Suprapubic skin (tissue), 4 donors: ENCODE results near the gene NTM. TPM values are rescaled to one million over a fixed set of nuclear protein-coding genes. Genes with fewer than 3 reads are reported as not detected.

Experiments
- DNase-seq, 2 donors: peaks; one replicate each; pipeline ENCODE4 v3.0.0-alpha.2; 2019; ENCODE audit warnings: low spot score in 2 of 2
- H3K27ac ChIP-seq: fragments of 200-600 bp; sonication (generic); one replicate; pipeline ENCODE4 v1.5.1; 2019
- H3K27me3 ChIP-seq: fragments of 200-600 bp; sonication (generic); one replicate; pipeline ENCODE4 v1.5.1; 2019
- H3K36me3 ChIP-seq: fragments of 200-600 bp; sonication (generic); one replicate; pipeline ENCODE4 v1.5.1; 2019
- H3K4me1 ChIP-seq: fragments of 200-600 bp; sonication (generic); one replicate; pipeline ENCODE4 v1.5.1; 2019
- H3K4me3 ChIP-seq: fragments of 200-600 bp; sonication (generic); one replicate; pipeline ENCODE4 v1.5.1; 2019; ENCODE audit warnings: mild to moderate bottlenecking
- H3K9me3 ChIP-seq: fragments of 200-600 bp; sonication (generic); one replicate; pipeline ENCODE4 v1.5.1; 2019
- EP300 ChIP-seq: sonication (generic); formaldehyde crosslinking; IDR thresholded peaks from one replicate; pipeline ENCODE4 v1.6.1; 2017; ENCODE audit warnings: antibody characterized with exemption
- POLR2A ChIP-seq, 2 donors: fragments of 450-650 bp; IDR thresholded peaks; one replicate each; pipeline ENCODE4 v1.6.1; 2017; ENCODE audit warnings: antibody characterized with exemption in 2 of 2, mild to moderate bottlenecking in 2 of 2, moderate library complexity in 2 of 2
- POLR2AphosphoS5 ChIP-seq, 3 donors: sonication (generic); formaldehyde crosslinking; IDR thresholded peaks; one replicate each; pipeline ENCODE4 v1.6.1; 2017; ENCODE audit warnings: antibody characterized with exemption in 3 of 3
- WGBS: methylation state at CpG from one replicate; pipeline ENCODE4 v1.1.5; 2018; 5-methylcytosine and 5-hydroxymethylcytosine counted together
- total RNA-seq, 4 donors: library from RNA; depleted of rRNA; stranded (reverse); fragments of >200 nt; gene quantifications; one replicate each; pipeline ENCODE4 v1.1.0, GENCODE V29; 2016
- TF ChIP-seq, protein P1 (sequence below), 2 donors: fragments of 200-600 bp in 1 of 2; fragments of 450-650 bp in 1 of 2; sonication (generic) in 1 of 2; IDR thresholded peaks; one replicate each; pipeline ENCODE4 v1.5.1; 2016 to 2019; ENCODE audit warnings: antibody characterized with exemption in 2 of 2, mild to moderate bottlenecking in 1 of 2, moderate library complexity in 1 of 2

NTM gene
- total RNA-seq, 4 donors from 2014 or later = 0.19 to 19.1 (median 2.1) TPM

DNA sequence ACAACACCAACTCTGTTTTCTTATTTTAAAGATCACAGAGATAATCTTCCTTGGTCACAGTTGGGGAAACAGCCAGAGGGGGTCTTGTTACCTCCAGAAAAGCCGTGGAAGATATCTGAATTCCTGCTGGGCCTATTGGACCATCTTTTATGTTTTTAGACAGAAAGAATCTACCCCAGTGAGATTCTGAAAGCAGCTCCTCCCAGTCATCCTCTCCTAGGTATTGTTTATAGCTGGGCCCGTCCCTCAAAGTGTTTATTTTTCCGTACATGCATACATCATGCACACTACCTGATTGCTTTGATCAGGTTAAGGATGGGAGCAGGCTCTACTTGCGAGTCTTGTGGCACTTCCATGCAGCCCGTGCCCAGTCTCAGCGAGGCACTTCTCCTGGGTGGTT lies 742.4 kb downstream of the NTM start:
- 75% methylated on average over 6 of the region's 6 CpGs for WGBS
- Histone ChIP-seq H3K36me3 (no peaks in the 10 kb centered on the region), H3K27me3 (no peaks in the 10 kb centered on the region), H3K4me1 (peaks cover 5% of the 10 kb centered on the region), H3K4me3 (no peak overlapping the region), H3K9me3 (no peaks in the 10 kb centered on the region), H3K27ac (no peak overlapping the region)
- DNase-seq = no peak
- TF ChIP-seq EP300 (no peak), POLR2A (IDR thresholded peaks at IDR 0.05) (no peak), POLR2AphosphoS5 (IDR thresholded peaks at IDR 0.05) (no peak)
- TF ChIP-seq, protein P1, sequence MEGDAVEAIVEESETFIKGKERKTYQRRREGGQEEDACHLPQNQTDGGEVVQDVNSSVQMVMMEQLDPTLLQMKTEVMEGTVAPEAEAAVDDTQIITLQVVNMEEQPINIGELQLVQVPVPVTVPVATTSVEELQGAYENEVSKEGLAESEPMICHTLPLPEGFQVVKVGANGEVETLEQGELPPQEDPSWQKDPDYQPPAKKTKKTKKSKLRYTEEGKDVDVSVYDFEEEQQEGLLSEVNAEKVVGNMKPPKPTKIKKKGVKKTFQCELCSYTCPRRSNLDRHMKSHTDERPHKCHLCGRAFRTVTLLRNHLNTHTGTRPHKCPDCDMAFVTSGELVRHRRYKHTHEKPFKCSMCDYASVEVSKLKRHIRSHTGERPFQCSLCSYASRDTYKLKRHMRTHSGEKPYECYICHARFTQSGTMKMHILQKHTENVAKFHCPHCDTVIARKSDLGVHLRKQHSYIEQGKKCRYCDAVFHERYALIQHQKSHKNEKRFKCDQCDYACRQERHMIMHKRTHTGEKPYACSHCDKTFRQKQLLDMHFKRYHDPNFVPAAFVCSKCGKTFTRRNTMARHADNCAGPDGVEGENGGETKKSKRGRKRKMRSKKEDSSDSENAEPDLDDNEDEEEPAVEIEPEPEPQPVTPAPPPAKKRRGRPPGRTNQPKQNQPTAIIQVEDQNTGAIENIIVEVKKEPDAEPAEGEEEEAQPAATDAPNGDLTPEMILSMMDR (IDR thresholded peaks at IDR 0.05) = no peak

DNA sequence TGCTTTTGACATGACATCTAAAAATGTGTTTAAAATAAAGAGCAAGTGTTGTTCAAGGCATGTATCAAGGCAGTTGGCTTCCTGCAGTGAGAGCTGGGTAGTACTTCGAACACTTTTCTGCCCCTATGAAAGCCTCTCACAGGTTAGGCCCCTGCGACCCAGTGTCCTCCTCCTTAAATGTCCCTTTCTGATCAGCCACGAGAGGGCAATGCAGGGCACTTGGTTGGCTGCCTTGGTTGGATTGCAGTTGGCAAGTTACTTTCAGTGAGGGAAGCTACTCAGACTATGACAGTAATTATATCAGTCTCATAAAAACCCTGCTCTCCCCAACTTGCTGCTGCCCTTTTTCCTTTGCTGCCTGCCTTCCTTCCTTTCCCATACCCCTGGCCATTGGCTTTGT lies 743.8 kb downstream of the NTM start:
- DNase-seq = no peak
- Histone ChIP-seq H3K27me3 (no peaks in the 10 kb centered on the region), H3K36me3 (no peaks in the 10 kb centered on the region), H3K4me1 (peaks cover 5% of the 10 kb centered on the region), H3K4me3 (no peak overlapping the region), H3K27ac (no peak overlapping the region), H3K9me3 (no peaks in the 10 kb centered on the region)
- no peak for TF ChIP-seq EP300
- TF ChIP-seq, protein P1 (IDR thresholded peaks at IDR 0.05) = no peak
- TF ChIP-seq POLR2A (IDR thresholded peaks at IDR 0.05) = no peak
- TF ChIP-seq POLR2AphosphoS5 (IDR thresholded peaks at IDR 0.05) = no peak
- WGBS = 55% methylated on average over 3 of the region's 3 CpGs

DNA sequence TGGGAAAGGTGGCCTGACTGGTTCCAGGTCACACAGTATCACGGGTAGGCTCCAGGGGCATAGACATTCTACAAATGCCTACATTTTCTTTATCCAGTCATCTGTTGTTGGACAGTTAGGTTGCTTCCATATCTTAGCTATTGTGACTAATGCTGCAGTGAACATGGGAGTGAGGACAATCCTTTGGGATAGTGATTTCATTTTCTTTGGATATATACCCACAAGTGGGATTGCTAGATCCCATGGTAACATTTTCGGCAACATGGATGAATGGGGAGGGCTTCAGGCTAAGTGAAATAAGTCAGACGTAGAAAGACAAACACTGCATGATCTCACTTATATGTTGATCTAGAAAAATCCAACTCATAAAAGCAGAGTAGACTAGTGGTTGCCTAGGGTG lies 744.3 kb downstream of the NTM start:
- no peaks in the 10 kb centered on the region for H3K9me3 ChIP-seq
- H3K4me1 ChIP-seq = peaks cover 5% of the 10 kb centered on the region
- H3K36me3 ChIP-seq = no peaks in the 10 kb centered on the region
- no peaks in the 10 kb centered on the region for H3K27me3 ChIP-seq
- no peak for TF ChIP-seq POLR2A (IDR thresholded peaks at IDR 0.05)
- TF ChIP-seq EP300 = no peak
- TF ChIP-seq POLR2AphosphoS5 (IDR thresholded peaks at IDR 0.05) = no peak
- TF ChIP-seq, protein P1 (IDR thresholded peaks at IDR 0.05) = no peak
- no peak overlapping the region for H3K4me3 ChIP-seq
- H3K27ac ChIP-seq = no peak overlapping the region
- WGBS = 84% methylated on average over 3 of the region's 3 CpGs
- DNase-seq = no peak

DNA sequence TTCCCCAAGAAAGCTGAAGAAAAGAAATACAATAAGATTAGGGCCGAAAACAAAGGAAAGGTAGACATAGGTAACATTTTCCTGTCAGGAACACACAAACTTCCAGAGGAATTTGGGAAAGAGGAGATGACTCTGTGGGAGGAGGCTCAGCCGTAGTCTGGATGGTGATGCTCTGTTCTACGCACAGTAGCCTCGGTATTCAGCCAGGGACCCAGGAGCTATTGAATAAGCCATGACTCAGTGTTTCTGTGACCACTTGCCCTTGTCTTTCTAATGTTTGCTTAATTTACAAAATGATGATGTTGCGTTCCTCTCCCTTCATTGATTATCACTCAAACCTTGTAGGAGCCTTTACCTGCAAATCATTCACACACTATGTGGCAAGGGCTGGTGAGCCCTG lies 745.0 kb downstream of the NTM start:
- H3K9me3 ChIP-seq = no peaks in the 10 kb centered on the region
- H3K4me1 ChIP-seq = peaks cover 5% of the 10 kb centered on the region
- no peak for DNase-seq
- TF ChIP-seq, protein P1 (IDR thresholded peaks at IDR 0.05) = no peak
- no peak for TF ChIP-seq POLR2AphosphoS5 (IDR thresholded peaks at IDR 0.05)
- no peak for TF ChIP-seq POLR2A (IDR thresholded peaks at IDR 0.05)
- no peak for TF ChIP-seq EP300
- WGBS = 91% methylated on average over 5 of the region's 5 CpGs
- H3K36me3 ChIP-seq = no peaks in the 10 kb centered on the region
- no peaks in the 10 kb centered on the region for H3K27me3 ChIP-seq
- no peak overlapping the region for H3K27ac ChIP-seq
- no peak overlapping the region for H3K4me3 ChIP-seq

DNA sequence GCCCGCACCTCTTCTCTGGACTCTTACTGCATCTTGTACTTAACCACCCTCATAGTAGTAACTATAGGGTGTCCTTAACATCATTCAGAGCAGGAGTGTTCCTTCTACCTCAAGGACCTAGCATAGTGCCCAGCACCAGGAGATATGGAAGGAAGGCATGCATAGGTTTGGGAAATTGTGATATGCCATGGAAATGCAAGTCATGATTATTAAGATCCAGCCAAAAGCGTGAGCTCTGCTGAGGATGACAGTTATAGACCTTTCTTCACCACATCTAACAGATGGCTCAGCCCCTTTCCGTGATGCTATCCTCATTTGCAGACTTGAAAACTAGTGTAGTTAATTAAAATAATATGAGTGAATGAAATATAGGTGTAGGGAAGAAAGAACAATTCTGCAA lies 746.1 kb downstream of the NTM start:
- WGBS = 96% methylated on average over 3 of the region's 3 CpGs
- TF ChIP-seq, protein P1 (IDR thresholded peaks at IDR 0.05) = no peak
- TF ChIP-seq EP300 (no peak), POLR2A (IDR thresholded peaks at IDR 0.05) (no peak), POLR2AphosphoS5 (IDR thresholded peaks at IDR 0.05) (no peak)
- no peak overlapping the region for H3K27ac ChIP-seq
- peaks cover 3% of the 10 kb centered on the region for H3K4me1 ChIP-seq
- no peak overlapping the region for H3K4me3 ChIP-seq
- H3K36me3 ChIP-seq = no peaks in the 10 kb centered on the region
- no peaks in the 10 kb centered on the region for H3K9me3 ChIP-seq
- no peaks in the 10 kb centered on the region for H3K27me3 ChIP-seq
- no peak for DNase-seq
